Heart left ventricle (tissue), 16 donors: ENCODE data around the gene KCNQ1. TPM values are rescaled to one million over a fixed set of nuclear protein-coding genes. Genes with fewer than 3 reads are reported as not detected.

Experiments
- ATAC-seq, 4 donors: fragments of 200-7000 bp; cut with Tn5 transposase; one replicate each; pipeline ENCODE4 v1.9.1; 2020 to 2022; ENCODE audit warnings: moderate library complexity in 4 of 4, mild to moderate bottlenecking in 3 of 4, moderate number of reproducible peaks in 1 of 4
- DNase-seq, 5 donors: peaks; one replicate each; pipeline ENCODE4 v3.0.0-alpha.2; 2020
- H3K27ac ChIP-seq, 12 donors: fragments of 200-600 bp; sonication (generic) in 4 of 12; one replicate each; pipeline versions ENCODE4 v1.5.0 to v1.8.0; 2016 to 2022; ENCODE audit warnings: mild to moderate bottlenecking in 2 of 12
- H3K27me3 ChIP-seq, 9 donors: fragments of 200-600 bp; sonication (generic) in 2 of 9; one replicate each; pipeline versions ENCODE4 v1.5.1 to v1.8.0; 2016 to 2022; ENCODE audit warnings: mild to moderate bottlenecking in 3 of 9
- H3K36me3 ChIP-seq, 9 donors: fragments of 200-600 bp; sonication (generic) in 2 of 9; one replicate each; pipeline versions ENCODE4 v1.5.0 to v1.8.0; 2018 to 2022; ENCODE audit warnings: mild to moderate bottlenecking in 2 of 9
- H3K4me1 ChIP-seq, 12 donors: fragments of 200-600 bp; sonication (generic) in 4 of 12; one replicate each; pipeline versions ENCODE4 v1.5.0 to v1.8.0; 2016 to 2022; ENCODE audit warnings: mild to moderate bottlenecking in 3 of 12
- H3K4me3 ChIP-seq, 12 donors: fragments of 200-600 bp; sonication (generic) in 4 of 12; one replicate each; pipeline versions ENCODE4 v1.5.0 to v1.8.0; 2017 to 2022; ENCODE audit warnings: mild to moderate bottlenecking in 9 of 12, moderate library complexity in 4 of 12
- H3K9me3 ChIP-seq, 12 donors: fragments of 200-600 bp; sonication (generic) in 4 of 12; one replicate each; pipeline versions ENCODE4 v1.5.0 to v1.8.0; 2016 to 2022; ENCODE audit warnings: mild to moderate bottlenecking in 1 of 12
- POLR2A ChIP-seq, 2 donors: fragments of 450-650 bp; IDR thresholded peaks; one replicate each; pipeline ENCODE4 v1.6.1; 2017; ENCODE audit warnings: antibody characterized with exemption in 2 of 2, mild to moderate bottlenecking in 2 of 2, moderate library complexity in 2 of 2
- WGBS, 4 donors: extraction: QIAGEN DNeasy Blood & Tissue Kit in 2 of 4; methylation state at CpG; one replicate each; pipeline versions ENCODE4 v1.1.5 to v1.1.7; 2013 to 2018; 5-methylcytosine and 5-hydroxymethylcytosine counted together
- intact Hi-C, 10 donors: fragments of 100-400 bp; cut with DNase I; formaldehyde crosslinking; loops; one replicate each; pipeline versions ENCODE4 v1.11.1 to v1.14.2; 2022
- polyA plus RNA-seq, 2 donors: library from polyadenylated mRNA; stranded (reverse); fragments of 200-250 nt; gene quantifications; one replicate each; pipeline ENCODE4 v1.2.3, GENCODE V29; 2013
- total RNA-seq, 9 donors: library from RNA; depleted of rRNA in 2 of 9; stranded (reverse); fragments of >200 nt in 2 of 9; fragmentation: NEBNext Ultra II Directional in 3 of 9; extraction: Animal tissue kit (Norgen Biotek cat#: 25700) in 3 of 9; gene quantifications; one replicate each; pipeline versions ENCODE4 v1.1.0 to v1.2.4, GENCODE V29; 2016 to 2023
- TF ChIP-seq, protein P1 (sequence below), 12 donors: fragments of 200-600 bp; sonication (generic) in 4 of 12; IDR thresholded peaks; one replicate each; pipeline versions ENCODE4 v1.5.0 to v1.8.0; 2018 to 2022; ENCODE audit warnings: antibody characterized with exemption in 12 of 12, mild to moderate bottlenecking in 5 of 12
- donor health status: ischemic (EF 13 %, LVEDD 7.1; RV severe dilation, severe dysfunction).
- donor health status: healthy with polysubstance abuse.
- donor health status: DM: no; HTN: yes; CAD: no.
- donor health status: DM: no; HTN: no; CAD: no.
- donor health status: ischemic (EF 25% LVEDD 6.9; RV normal size, moderate dysfunction).
- donor health status: ischemic (EF 25% LVEDD 5.7; RV mildly dilated, moderate dysfunction).
- donor health status: healthy.
- donor health status: DM: yes; HTN: yes; CAD: no.
- donor health status: ischemic (EF 35%, LVEDD 5.7; RV mildly dilated, moderate dysfunction).
- donor health status: nonischemic (EF 11% LVEDD 7.7; RV severe dilation, severe dysfunction).
- donor health status: DM: yes; HTN: yes; CAD: no.
- donor health status: PGD.
- donor health status: ischemic (EF 29% LVEDD 5.4; RV normal size, mild dysfunction).
- donor health status: nonischemic (EF 23%, LVEDD 6.1; RV moderate dilation, normal function).

KCNQ1 gene
- total and polyA plus RNA-seq, 11 donors = 18.6 to 42.4 (median 31.4) TPM

DNA sequence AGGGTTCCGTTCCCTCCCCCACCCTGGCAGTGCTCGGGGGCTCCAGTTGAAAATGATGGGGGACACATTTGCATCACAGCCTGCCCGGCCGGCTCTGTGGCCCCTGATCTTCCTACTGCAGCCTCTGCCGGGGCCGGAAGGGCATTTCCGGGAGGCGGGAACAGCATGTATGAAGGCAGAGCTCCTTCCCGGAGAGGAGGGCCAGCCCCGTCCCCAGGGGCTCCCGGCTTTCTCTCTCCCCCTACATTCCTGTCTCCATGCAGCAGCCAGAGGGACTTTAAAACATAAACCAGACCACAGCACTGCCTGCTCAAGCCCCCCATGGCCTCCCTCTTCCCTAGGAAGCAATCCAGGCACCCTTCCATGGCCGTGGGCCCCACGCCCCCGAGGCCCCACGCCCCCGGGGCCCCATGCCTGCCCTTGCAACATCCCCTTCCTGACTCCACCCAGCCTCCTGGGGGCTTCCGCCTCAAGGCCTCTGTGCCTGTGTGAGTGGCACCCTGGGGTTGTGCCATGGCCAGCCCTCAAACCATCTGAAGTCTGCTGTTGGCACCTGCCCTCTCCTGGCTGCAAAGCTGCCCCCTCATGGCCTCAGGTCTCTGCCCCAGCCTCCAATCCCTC lies 367.7 kb downstream of the KCNQ1 start:
- peaks cover 0 to 11% (median 0%) of the 10 kb centered on the region in 12 donors for H3K9me3 ChIP-seq
- ATAC-seq (peak; percentile 59 to 82 (median 68)), DNase-seq (peak; percentile 63 to 82 (median 77))
- H3K36me3 ChIP-seq = no peaks in the 10 kb centered on the region
- H3K4me3 ChIP-seq = peak overlapping the region in 10 of 12 donors; percentile 10 to 47 (median 28)
- peaks cover 2 to 35% (median 28%) of the 10 kb centered on the region in 12 donors for H3K4me1 ChIP-seq
- H3K27me3 ChIP-seq = no peaks in the 10 kb centered on the region
- 32 to 43% (median 37%) methylated on average over 16 to 17 of the region's 17 CpGs for WGBS, 4 donors
- peak overlapping the region; percentile 45 to 86 (median 72) for H3K27ac ChIP-seq
- intact Hi-C loops = loop anchor here in 3 of 10 donors (1.0 to 10.0 kb wide), 4 partner anchors 13 to 62 kb away; no protein-coding TSS in a partner anchor
- no peak for TF ChIP-seq POLR2A (IDR thresholded peaks at IDR 0.05)
- TF ChIP-seq, protein P1, sequence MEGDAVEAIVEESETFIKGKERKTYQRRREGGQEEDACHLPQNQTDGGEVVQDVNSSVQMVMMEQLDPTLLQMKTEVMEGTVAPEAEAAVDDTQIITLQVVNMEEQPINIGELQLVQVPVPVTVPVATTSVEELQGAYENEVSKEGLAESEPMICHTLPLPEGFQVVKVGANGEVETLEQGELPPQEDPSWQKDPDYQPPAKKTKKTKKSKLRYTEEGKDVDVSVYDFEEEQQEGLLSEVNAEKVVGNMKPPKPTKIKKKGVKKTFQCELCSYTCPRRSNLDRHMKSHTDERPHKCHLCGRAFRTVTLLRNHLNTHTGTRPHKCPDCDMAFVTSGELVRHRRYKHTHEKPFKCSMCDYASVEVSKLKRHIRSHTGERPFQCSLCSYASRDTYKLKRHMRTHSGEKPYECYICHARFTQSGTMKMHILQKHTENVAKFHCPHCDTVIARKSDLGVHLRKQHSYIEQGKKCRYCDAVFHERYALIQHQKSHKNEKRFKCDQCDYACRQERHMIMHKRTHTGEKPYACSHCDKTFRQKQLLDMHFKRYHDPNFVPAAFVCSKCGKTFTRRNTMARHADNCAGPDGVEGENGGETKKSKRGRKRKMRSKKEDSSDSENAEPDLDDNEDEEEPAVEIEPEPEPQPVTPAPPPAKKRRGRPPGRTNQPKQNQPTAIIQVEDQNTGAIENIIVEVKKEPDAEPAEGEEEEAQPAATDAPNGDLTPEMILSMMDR (IDR thresholded peaks at IDR 0.05) = peak in 1 of 12 donors; percentile 4

DNA sequence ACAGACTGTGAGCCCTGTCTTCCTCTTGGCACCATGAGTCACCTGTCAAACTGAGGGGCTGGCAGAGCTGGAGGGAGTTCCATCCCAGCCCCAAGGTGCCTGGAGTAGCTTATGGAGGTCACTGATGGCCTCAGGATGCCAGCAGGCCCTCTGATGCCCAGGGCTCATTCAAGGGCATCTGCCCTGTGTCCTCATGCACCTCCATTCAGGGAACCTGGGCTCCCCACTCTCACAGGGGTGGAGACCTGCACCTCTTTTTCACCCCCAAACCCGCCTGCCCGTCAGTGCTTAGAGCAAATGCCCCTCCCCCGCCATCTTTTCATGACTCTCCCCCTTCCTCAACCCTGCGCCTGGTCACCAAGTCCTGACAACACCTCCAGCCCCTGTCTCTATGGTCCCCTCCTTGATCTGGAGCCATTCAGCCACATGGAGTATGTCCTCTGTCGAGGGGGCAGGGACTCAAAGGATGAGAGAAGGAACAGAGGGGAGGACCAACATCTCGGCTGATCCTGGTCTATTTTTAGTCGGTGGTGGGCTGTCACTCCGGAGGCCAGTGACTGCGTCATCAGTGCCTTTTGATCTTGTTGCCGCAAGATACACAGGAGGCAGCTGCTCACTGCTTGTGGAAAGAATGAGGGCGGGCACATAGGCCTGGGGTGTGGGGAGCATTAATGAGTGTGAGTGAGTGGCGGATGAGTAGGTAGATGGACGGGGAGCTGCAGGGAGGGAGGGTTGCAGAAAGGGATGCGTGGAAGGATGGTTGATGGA lies 368.5 kb downstream of the KCNQ1 start:
- peak in 1 of 4 donors; percentile 5 for ATAC-seq
- no peak overlapping the region for H3K4me3 ChIP-seq
- peak overlapping the region; percentile 45 to 86 (median 72) for H3K27ac ChIP-seq
- H3K4me1 ChIP-seq = peaks cover 2 to 28% (median 20%) of the 10 kb centered on the region in 12 donors
- H3K9me3 ChIP-seq = peaks cover 0 to 11% (median 0%) of the 10 kb centered on the region in 12 donors
- H3K27me3 ChIP-seq = no peaks in the 10 kb centered on the region
- TF ChIP-seq POLR2A (IDR thresholded peaks at IDR 0.05) = no peak
- TF ChIP-seq, protein P1 (IDR thresholded peaks at IDR 0.05) = no peak
- 58 to 69% (median 64%) methylated on average over 14 of the region's 14 CpGs for WGBS, 4 donors
- DNase-seq = peak in 2 of 5 donors; percentile 37 to 44
- H3K36me3 ChIP-seq = no peaks in the 10 kb centered on the region
- intact Hi-C loops = loop anchor here in 2 of 10 donors (10.0 kb wide), 3 partner anchors 51 to 61 kb away; no protein-coding TSS in a partner anchor

DNA sequence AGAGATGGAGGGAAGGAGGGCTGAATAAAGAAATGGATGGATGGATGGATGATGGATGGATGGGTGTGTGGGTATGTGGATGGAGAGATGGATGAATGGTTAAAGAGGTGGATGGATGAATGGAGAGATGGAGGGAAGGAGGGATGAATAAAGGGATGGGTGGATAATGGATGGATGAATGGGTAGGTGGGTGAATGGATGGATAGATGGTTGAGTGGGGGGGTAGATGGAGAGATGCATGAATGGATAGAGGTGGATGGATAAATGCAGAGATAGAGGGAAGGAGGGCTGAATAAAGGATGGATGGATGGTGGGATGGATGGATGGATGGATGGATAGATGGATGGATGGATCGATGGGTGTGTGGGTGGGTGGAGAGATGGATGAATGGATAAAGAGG lies 369.2 kb downstream of the KCNQ1 start:
- TF ChIP-seq, protein P1 (IDR thresholded peaks at IDR 0.05) = no peak
- no peak for TF ChIP-seq POLR2A (IDR thresholded peaks at IDR 0.05)
- Histone ChIP-seq H3K27ac (no peak overlapping the region), H3K36me3 (no peaks in the 10 kb centered on the region), H3K9me3 (peaks cover 0 to 15% (median 1%) of the 10 kb centered on the region in 12 donors), H3K4me1 (peaks cover 2 to 27% (median 19%) of the 10 kb centered on the region in 12 donors), H3K4me3 (no peak overlapping the region), H3K27me3 (no peaks in the 10 kb centered on the region)
- ATAC-seq (no peak), DNase-seq (no peak)
- intact Hi-C loops = loop anchor here in 2 of 10 donors (10.0 kb wide), 3 partner anchors 51 to 61 kb away; no protein-coding TSS in a partner anchor
- 91 to 99% (median 97%) methylated on average over 1 of the region's 1 CpG for WGBS, 4 donors

DNA sequence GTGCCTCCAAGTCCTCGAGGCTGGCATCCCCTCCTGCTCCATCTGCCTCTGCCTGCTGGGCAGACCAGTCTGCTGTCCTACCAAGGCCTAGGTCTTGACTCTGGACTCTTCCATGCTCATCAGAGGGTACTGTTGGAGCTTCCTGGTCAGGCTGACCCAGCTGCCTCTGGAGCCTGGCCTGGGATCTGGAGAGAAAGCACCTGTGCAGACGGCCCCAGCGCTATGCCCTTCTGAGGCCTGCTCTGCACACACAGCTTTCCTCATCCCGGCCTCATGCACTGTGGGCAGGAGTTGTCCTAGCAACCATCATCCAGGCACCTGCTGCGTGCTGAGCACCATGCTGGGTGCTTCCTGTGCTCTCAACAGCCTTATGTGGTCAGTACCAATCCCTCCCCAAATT lies 369.9 kb downstream of the KCNQ1 start:
- Histone ChIP-seq H3K27me3 (no peaks in the 10 kb centered on the region), H3K4me3 (no peak overlapping the region), H3K36me3 (no peaks in the 10 kb centered on the region), H3K27ac (no peak overlapping the region), H3K9me3 (peaks cover 0 to 20% (median 8%) of the 10 kb centered on the region in 12 donors), H3K4me1 (peaks cover 2 to 27% (median 19%) of the 10 kb centered on the region in 12 donors)
- intact Hi-C loops = loop anchor here in 2 of 10 donors (10.0 kb wide), 3 partner anchors 50 to 60 kb away; no protein-coding TSS in a partner anchor
- TF ChIP-seq, protein P1 (IDR thresholded peaks at IDR 0.05) = no peak
- TF ChIP-seq POLR2A (IDR thresholded peaks at IDR 0.05) = no peak
- WGBS, 4 donors = 88 to 99% (median 93%) methylated on average over 4 to 5 of the region's 5 CpGs
- ATAC-seq (no peak), DNase-seq (peak in 2 of 5 donors; percentile 10 to 55)
